ENCODE data around the gene MSI2. TPM values are rescaled to one million over a fixed set of nuclear protein-coding genes. Genes with fewer than 3 reads are reported as not detected.
A peak's percentile ranks its signal among the peaks of the same experiment; 100 is the strongest.

Gene MSI2
- total and polyA plus RNA-seq, 12 donors = 32.6 to 411 (median 148) TPM

DNA sequence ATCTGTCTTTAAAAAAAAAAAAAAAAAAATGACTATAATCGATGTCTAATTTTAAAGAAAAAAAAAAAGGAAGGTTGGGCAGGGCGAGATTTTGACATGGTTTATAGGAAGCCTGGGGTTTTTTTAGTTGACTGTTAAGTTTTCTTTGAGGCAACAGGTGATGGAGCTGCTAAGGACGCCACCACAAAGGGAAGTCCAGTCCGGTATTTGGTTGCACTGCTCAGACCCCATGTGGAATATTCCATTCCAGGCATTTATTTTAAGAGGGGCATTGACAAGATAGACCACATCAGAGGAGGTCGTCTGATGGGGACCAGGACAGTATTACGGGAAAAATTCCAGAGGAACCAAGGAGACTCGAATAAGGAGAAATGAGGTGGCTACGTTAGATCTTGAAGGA, 320.4 kb downstream of the MSI2 start:
- H3K9me3 ChIP-seq (replicated peaks in 1 of 3) = no peaks in the 10 kb centered on the region
- peaks cover 15 to 36% of the 10 kb centered on the region in 2 donors for H3K4me1 ChIP-seq (replicated peaks in 1 of 2)
- DNase-seq = no peak
- H3K36me3 ChIP-seq (replicated peaks in 1 of 2) = no peaks in the 10 kb centered on the region
- WGBS, 4 donors = 85 to 93% (median 88%) methylated on average over 8 of the region's 8 CpGs
- intact Hi-C loops (cut with DNase I) = no loop called here
- peak overlapping the region in 2 of 5 donors; percentile 64 to 83 for H3K27ac ChIP-seq
- H3K4me3 ChIP-seq = no peak overlapping the region
- no peaks in the 10 kb centered on the region for H3K27me3 ChIP-seq
- TF ChIP-seq, protein P1, sequence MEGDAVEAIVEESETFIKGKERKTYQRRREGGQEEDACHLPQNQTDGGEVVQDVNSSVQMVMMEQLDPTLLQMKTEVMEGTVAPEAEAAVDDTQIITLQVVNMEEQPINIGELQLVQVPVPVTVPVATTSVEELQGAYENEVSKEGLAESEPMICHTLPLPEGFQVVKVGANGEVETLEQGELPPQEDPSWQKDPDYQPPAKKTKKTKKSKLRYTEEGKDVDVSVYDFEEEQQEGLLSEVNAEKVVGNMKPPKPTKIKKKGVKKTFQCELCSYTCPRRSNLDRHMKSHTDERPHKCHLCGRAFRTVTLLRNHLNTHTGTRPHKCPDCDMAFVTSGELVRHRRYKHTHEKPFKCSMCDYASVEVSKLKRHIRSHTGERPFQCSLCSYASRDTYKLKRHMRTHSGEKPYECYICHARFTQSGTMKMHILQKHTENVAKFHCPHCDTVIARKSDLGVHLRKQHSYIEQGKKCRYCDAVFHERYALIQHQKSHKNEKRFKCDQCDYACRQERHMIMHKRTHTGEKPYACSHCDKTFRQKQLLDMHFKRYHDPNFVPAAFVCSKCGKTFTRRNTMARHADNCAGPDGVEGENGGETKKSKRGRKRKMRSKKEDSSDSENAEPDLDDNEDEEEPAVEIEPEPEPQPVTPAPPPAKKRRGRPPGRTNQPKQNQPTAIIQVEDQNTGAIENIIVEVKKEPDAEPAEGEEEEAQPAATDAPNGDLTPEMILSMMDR (IDR thresholded peaks at IDR 0.05) = no peak
- TF ChIP-seq POLR2A (IDR thresholded peaks at IDR 0.05) = no peak

DNA sequence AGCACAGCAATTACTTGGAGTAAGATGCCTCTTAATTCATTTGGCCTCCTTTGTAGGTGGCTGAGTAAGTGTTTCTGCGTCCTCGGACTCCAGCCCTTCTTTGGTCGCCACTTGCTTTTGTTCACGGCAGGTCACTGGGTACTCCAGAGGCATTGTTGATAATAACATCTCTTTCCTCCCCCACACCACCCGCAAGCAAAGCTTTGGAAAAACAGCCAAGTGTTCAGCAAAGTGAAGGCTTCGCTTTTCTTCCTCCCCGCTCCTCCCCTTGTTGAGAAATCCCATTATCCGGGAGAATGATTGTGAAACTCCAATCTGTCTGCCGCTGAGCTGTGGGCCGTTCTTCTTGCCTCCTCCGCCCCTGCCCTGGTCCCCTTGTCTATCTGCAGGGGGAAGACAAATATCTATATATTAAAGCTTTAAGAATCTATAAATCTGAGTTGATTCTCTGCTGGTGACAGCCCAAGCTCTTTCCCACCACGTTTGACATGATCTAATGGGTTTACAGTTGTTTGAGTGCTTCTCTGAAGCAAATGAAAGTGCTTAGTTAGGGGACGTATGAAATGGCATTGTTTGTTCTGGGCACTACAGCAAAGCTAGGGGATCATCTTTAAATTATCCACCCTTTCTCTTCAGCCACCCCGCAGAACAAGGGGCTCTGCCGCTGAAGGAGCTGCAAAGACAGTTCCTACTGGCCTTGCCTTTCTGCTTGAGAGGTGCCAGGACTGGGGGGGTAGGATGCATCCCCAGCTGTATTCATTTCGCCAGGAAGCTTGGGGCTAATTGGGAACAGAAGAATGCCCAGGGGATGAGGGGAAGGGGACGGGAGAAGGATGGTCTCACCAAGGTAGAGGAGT, 321.7 kb downstream of the MSI2 start:
- intact Hi-C loops (cut with DNase I) = no loop called here
- TF ChIP-seq, protein P1 (IDR thresholded peaks at IDR 0.05) = no peak
- TF ChIP-seq POLR2A (IDR thresholded peaks at IDR 0.05) = peak in 1 of 2 donors; percentile 44
- H3K36me3 ChIP-seq (replicated peaks in 1 of 2) = no peaks in the 10 kb centered on the region
- peak overlapping the region in 1 of 4 donors; percentile 0 for H3K4me3 ChIP-seq
- peak; percentile 61 to 87 (median 81) for DNase-seq
- H3K4me1 ChIP-seq (replicated peaks in 1 of 2) = peaks cover 15 to 42% of the 10 kb centered on the region in 2 donors
- no peaks in the 10 kb centered on the region for H3K27me3 ChIP-seq
- WGBS, 4 donors = 25 to 31% (median 28%) methylated on average over 17 of the region's 17 CpGs
- H3K27ac ChIP-seq = peak overlapping the region; percentile 40 to 83 (median 71)
- no peaks in the 10 kb centered on the region for H3K9me3 ChIP-seq (replicated peaks in 1 of 3)

DNA sequence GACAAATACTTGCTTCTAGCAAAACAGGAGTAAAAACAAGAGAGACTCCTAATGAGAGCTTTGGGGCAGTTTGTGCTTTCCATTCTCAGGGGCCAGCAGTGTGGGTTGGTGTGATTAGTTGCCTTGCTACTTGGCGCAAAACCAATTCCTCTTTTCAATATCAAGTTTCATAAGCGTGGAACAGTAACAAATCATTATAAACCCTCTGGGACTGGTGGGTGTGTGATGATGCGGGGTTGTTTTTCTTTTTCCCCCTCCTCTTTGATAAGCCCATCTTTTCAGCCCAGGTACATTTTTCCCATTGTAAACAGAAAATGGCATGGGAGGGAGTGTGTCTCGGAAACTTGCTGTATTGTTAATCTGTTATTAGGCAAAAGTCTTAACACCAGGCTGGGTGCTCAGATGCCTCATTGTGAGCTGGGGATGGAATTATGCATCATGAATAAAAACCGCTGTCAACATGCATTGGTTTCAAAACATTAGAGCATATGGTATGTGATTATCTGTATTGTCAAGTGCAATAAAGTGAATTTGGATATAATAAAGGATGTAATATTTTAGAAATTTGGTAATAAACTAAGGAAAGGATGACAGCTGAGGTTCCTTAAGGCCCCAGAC, 322.4 kb downstream of the MSI2 start:
- no peak for TF ChIP-seq POLR2A (IDR thresholded peaks at IDR 0.05)
- TF ChIP-seq, protein P1 (IDR thresholded peaks at IDR 0.05) = no peak
- Histone ChIP-seq H3K27ac (peak overlapping the region; percentile 40 to 83 (median 71)), H3K27me3 (no peaks in the 10 kb centered on the region), H3K9me3 (replicated peaks in 1 of 3) (no peaks in the 10 kb centered on the region), H3K4me3 (peak overlapping the region in 1 of 4 donors; percentile 0), H3K4me1 (replicated peaks in 1 of 2) (peaks cover 15 to 46% of the 10 kb centered on the region in 2 donors), H3K36me3 (replicated peaks in 1 of 2) (no peaks in the 10 kb centered on the region)
- WGBS, 4 donors = 61 to 70% (median 69%) methylated on average over 5 of the region's 5 CpGs
- intact Hi-C loops (cut with DNase I) = no loop called here
- no peak for DNase-seq

DNA sequence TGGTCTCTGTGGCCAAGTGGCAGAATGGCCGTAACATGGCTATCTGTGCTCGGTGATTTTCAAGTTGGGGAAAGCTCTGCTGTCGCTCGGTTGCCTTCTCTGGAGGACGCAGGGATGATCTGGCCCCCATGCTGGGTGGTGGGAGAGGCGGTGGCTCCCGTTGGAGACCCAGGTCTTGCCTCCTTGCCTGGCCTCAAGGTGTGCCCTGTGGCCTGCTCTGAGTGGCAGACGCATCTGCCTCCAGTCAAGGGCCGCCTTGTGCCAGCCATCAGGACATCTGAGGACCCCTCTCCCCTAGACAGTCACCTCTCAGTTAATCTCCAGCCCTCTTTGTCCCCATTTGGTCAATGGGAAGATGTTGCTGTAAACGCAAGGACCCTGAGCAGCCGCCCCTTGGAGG, 322.9 kb downstream of the MSI2 start:
- Histone ChIP-seq H3K27me3 (no peaks in the 10 kb centered on the region), H3K4me3 (no peak overlapping the region), H3K9me3 (replicated peaks in 1 of 3) (no peaks in the 10 kb centered on the region), H3K36me3 (replicated peaks in 1 of 2) (no peaks in the 10 kb centered on the region), H3K27ac (peak overlapping the region in 1 of 5 donors; percentile 83), H3K4me1 (replicated peaks in 1 of 2) (peaks cover 15 to 40% of the 10 kb centered on the region in 2 donors)
- no peak for TF ChIP-seq POLR2A (IDR thresholded peaks at IDR 0.05)
- TF ChIP-seq, protein P1 (IDR thresholded peaks at IDR 0.05) = no peak
- intact Hi-C loops (cut with DNase I) = no loop called here
- no peak for DNase-seq
- WGBS, 4 donors = 94 to 98% (median 97%) methylated on average over 7 to 11 of the region's 11 CpGs

Data from adrenal gland (tissue), 12 donors.